ENCODE measurements around the gene CCR8. TPM values are rescaled to one million over a fixed set of nuclear protein-coding genes. Genes with fewer than 3 reads are reported as not detected.

CCR8 gene
- total RNA-seq, 1 donor from 2014 or later, result not detected

GRCh38 chr3:39284457-39284881, 45.0 kb upstream of the CCR8 start:
- Histone ChIP-seq H3K9me3 (no peaks in the 10 kb centered on the region), H3K4me1 (no peaks in the 10 kb centered on the region), H3K27me3 (no peaks in the 10 kb centered on the region), H3K4me3 (no peak overlapping the region), H3K27ac (no peak overlapping the region), H3K36me3 (no peaks in the 10 kb centered on the region)
- no peak for TF ChIP-seq POLR2AphosphoS5 (IDR thresholded peaks at IDR 0.05; ENCODE audit: insufficient read depth in 1 of 2, low read depth in 1 of 2)
- no peak for TF ChIP-seq POLR2A (IDR thresholded peaks at IDR 0.05)
- no peak for TF ChIP-seq CTCF (IDR thresholded peaks at IDR 0.05)
- DNase-seq (ENCODE audit: extremely low spot score in 2 of 2), result no peak
- intact Hi-C loops (cut with DNase I), result no loop called here

- Histone ChIP-seq H3K4me3 (no peak overlapping the region), H3K9me3 (no peaks in the 10 kb centered on the region), H3K27ac (no peak overlapping the region), H3K36me3 (no peaks in the 10 kb centered on the region), H3K4me1 (no peaks in the 10 kb centered on the region), H3K27me3 (no peaks in the 10 kb centered on the region)
- no peak for DNase-seq (ENCODE audit: extremely low spot score in 2 of 2)
- intact Hi-C loops (cut with DNase I), result loop anchor here (5.0 kb wide), 1 partner anchor 93 kb away; the partner anchor contains the start of gene XIRP1
- TF ChIP-seq CTCF (IDR thresholded peaks at IDR 0.05) (no peak), POLR2AphosphoS5 (IDR thresholded peaks at IDR 0.05; ENCODE audit: insufficient read depth in 1 of 2, low read depth in 1 of 2) (no peak), POLR2A (IDR thresholded peaks at IDR 0.05) (no peak)
Observed at GRCh38 chr3:39285332-39285731, 44.2 kb upstream of the CCR8 start.

GRCh38 chr3:39286771-39287170, 42.7 kb upstream of the CCR8 start:
- Histone ChIP-seq H3K4me1 (no peaks in the 10 kb centered on the region), H3K4me3 (no peak overlapping the region), H3K36me3 (no peaks in the 10 kb centered on the region), H3K27me3 (no peaks in the 10 kb centered on the region), H3K9me3 (no peaks in the 10 kb centered on the region), H3K27ac (no peak overlapping the region)
- no peak for DNase-seq (ENCODE audit: extremely low spot score in 2 of 2)
- no peak for TF ChIP-seq POLR2A (IDR thresholded peaks at IDR 0.05)
- no peak for TF ChIP-seq POLR2AphosphoS5 (IDR thresholded peaks at IDR 0.05; ENCODE audit: insufficient read depth in 1 of 2, low read depth in 1 of 2)
- TF ChIP-seq CTCF (IDR thresholded peaks at IDR 0.05), result no peak
- intact Hi-C loops (cut with DNase I), result loop anchor here (5.0 kb wide), 1 partner anchor 94 kb away; the partner anchor contains the start of gene XIRP1

GRCh38 chr3:39287216-39288164, 42.0 kb upstream of the CCR8 start:
- no peaks in the 10 kb centered on the region for H3K36me3 ChIP-seq
- H3K9me3 ChIP-seq, result no peaks in the 10 kb centered on the region
- no peaks in the 10 kb centered on the region for H3K27me3 ChIP-seq
- H3K4me3 ChIP-seq, result no peak overlapping the region
- DNase-seq (ENCODE audit: extremely low spot score in 2 of 2), result no peak
- TF ChIP-seq CTCF (IDR thresholded peaks at IDR 0.05) (no peak), POLR2A (IDR thresholded peaks at IDR 0.05) (no peak), POLR2AphosphoS5 (IDR thresholded peaks at IDR 0.05; ENCODE audit: insufficient read depth in 1 of 2, low read depth in 1 of 2) (no peak)
- no peak overlapping the region for H3K27ac ChIP-seq
- no peaks in the 10 kb centered on the region for H3K4me1 ChIP-seq
- intact Hi-C loops (cut with DNase I), result loop anchor here (5.0 kb wide), 1 partner anchor 95 kb away; the partner anchor contains the start of gene XIRP1

Measured in vagina (tissue), 2 donors.